Testis (tissue), 2 donors: ENCODE data around the gene MYLK.

Experiments used
- CTCF ChIP-seq, 3 experiments: fragments of 450-650 bp in 2 of 3; fragments of 200-600 bp in 1 of 3; sonication (generic) in 1 of 3; IDR thresholded peaks; one replicate each; pipeline ENCODE4 v1.5.1; 2016 to 2019; ENCODE audit warnings: antibody characterized with exemption in 3 of 3, mild to moderate bottlenecking in 2 of 3, moderate library complexity in 1 of 3
- POLR2A ChIP-seq: fragments of 450-650 bp; IDR thresholded peaks from one replicate; pipeline ENCODE4 v1.6.1; 2017; ENCODE audit warnings: antibody characterized with exemption, mild to moderate bottlenecking, moderate library complexity

DNA sequence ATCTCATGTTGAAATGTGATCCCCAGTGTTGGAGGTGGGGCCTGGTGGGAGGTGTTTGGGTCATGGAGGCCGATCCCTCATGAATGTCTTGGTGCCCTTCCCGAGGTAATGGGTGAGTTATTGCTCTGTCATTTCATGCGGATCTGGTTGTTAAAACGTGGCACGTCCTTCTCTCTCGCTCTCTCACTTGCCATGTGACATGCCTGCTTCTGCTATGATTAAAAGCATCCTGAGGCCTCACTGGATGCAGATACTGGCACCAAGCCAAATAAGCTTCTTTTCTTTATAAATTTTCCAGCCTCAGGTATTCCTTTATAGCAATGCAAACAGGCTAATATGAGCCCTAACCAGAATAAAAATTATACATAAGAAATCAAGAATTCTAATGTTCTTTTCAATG is 267.5 kb downstream of the MYLK start:
- no peak for TF ChIP-seq CTCF (IDR thresholded peaks at IDR 0.05)
- TF ChIP-seq POLR2A = no peak
